Panc1 (cell line): ENCODE data around the gene SLC6A7. TPM values are rescaled to one million over a fixed set of nuclear protein-coding genes. Genes with fewer than 3 reads are reported as not detected.

ENCODE experiments used
- ATAC-seq: fragments of 200-7000 bp; cut with Tn5 transposase; 2 replicates; pipeline ENCODE4 v1.9.1; 2020; ENCODE audit warnings: mild to moderate bottlenecking, moderate library complexity
- BruUV-seq: library from RNA; stranded (reverse); fragments of 400-500 nt; replicated peaks from 2 replicates; lab custom pipeline; 2021; lab: Mats Ljungman, UMichigan
- CTCF ChIA-PET: fragments of 300-600 bp; sonication (Branson Sonifier 250); formaldehyde crosslinking; loops from one replicate; lab custom pipeline; 2022; ENCODE audit warnings: antibody characterized with exemption; lab: Charles Lee
- POLR2A ChIA-PET: fragments of 300-600 bp; sonication (Branson Sonifier 250); formaldehyde crosslinking; loops from one replicate; lab custom pipeline; 2022; ENCODE audit warnings: antibody characterized with exemption; lab: Charles Lee
- DNase-seq: peaks from one replicate; pipeline ENCODE4 v3.0.0-alpha.2; 2010; ENCODE audit warnings: low read depth, low spot score
- H3K27ac ChIP-seq: 2 replicates; pipeline ENCODE4 v1.5.1; 2011; ENCODE audit warnings: mild to moderate bottlenecking, low read length, inconsistent platforms
- H3K27me3 ChIP-seq: fragments of 200-500 bp; sonication (Bioruptor generic); 2 replicates; pipeline ENCODE4 v1.6.0; 2014; ENCODE audit warnings: low read length, inconsistent platforms; ENCODE audit not compliant: control insufficient read depth, insufficient read depth
- H3K36me3 ChIP-seq: fragments of 200-500 bp; sonication (Bioruptor generic); 2 replicates; pipeline ENCODE4 v1.5.1; 2014; ENCODE audit warnings: inconsistent platforms, mild to moderate bottlenecking, low read length, moderate library complexity; ENCODE audit not compliant: control insufficient read depth, insufficient read depth
- H3K4me1 ChIP-seq: 2 replicates; pipeline ENCODE4 v1.5.1; 2011; ENCODE audit warnings: inconsistent platforms, mild to moderate bottlenecking, low read length, moderate library complexity; ENCODE audit not compliant: control insufficient read depth, insufficient read depth
- H3K4me3 ChIP-seq, 2 experiments: 2 replicates each; pipeline ENCODE4 v1.5.1; 2011 to 2012; ENCODE audit warnings: low read depth in 2 of 2, low read length in 2 of 2, mild to moderate bottlenecking in 2 of 2, inconsistent platforms in 1 of 2, moderate library complexity in 1 of 2
- H3K9me3 ChIP-seq: fragments of 200-500 bp; sonication (Bioruptor generic); 2 replicates; pipeline ENCODE4 v1.5.1; 2014; ENCODE audit warnings: low read depth, mild to moderate bottlenecking, inconsistent platforms, low read length, moderate library complexity; ENCODE audit not compliant: control insufficient read depth, insufficient read depth
- CTCF ChIP-seq: fragments of 450-650 bp; IDR thresholded peaks from 2 replicates; pipeline ENCODE4 v1.5.1; 2017; ENCODE audit warnings: mild to moderate bottlenecking
- POLR2AphosphoS5 ChIP-seq: IDR thresholded peaks from 2 replicates; pipeline ENCODE4 v1.6.1; 2012; ENCODE audit warnings: mild to moderate bottlenecking, low read depth, low read length, moderate library complexity
- REST ChIP-seq, 2 experiments: IDR thresholded peaks; 2 replicates each; pipeline ENCODE4 v1.6.1; 2011 to 2012; ENCODE audit warnings: low read depth in 2 of 2, control low read depth in 1 of 2, low read length in 1 of 2, mild to moderate bottlenecking in 1 of 2, moderate library complexity in 1 of 2; ENCODE audit not compliant: insufficient read depth in 1 of 2
- SIN3A ChIP-seq: IDR thresholded peaks from 2 replicates; pipeline ENCODE4 v1.6.1; 2012; ENCODE audit warnings: low read depth, mild to moderate bottlenecking, low read length, moderate library complexity, borderline replicate concordance; ENCODE audit not compliant: insufficient read depth
- TCF7L2 ChIP-seq: IDR thresholded peaks from 2 replicates; pipeline ENCODE4 v1.6.1; 2011; ENCODE audit warnings: mild to moderate bottlenecking, low read depth, low read length, inconsistent platforms
- in situ Hi-C: cut with HindIII; loops from 2 replicates; pipeline ENCODE4 v1.10.0; 2016; ENCODE audit warnings: low sequenced_read_pairs, low pct_unique_long_range_greater_than_20kb
- intact Hi-C: fragments of 100-400 bp; cut with micrococcal nuclease; formaldehyde crosslinking; loops from one replicate; pipeline ENCODE4 v1.10.0; 2022; ENCODE audit not compliant: unreplicated experiment
- total RNA-seq: library from RNA; stranded (reverse); gene quantifications from one replicate; pipeline ENCODE4 v1.2.1, GENCODE V29; 2021; ENCODE audit not compliant: unreplicated experiment

Gene SLC6A7
- total RNA-seq, 1 experiment from 2014 or later: not detected

GRCh38 chr5:150146235-150146634 is 43.6 kb upstream of the SLC6A7 start:
- in situ Hi-C loops (no loop called here), intact Hi-C loops (no loop called here)
- ChIA-PET POLR2A (no interaction called here), CTCF (no interaction called here)
- ATAC-seq (no peak), DNase-seq (no peak)
- Histone ChIP-seq H3K36me3 (no peaks in the 10 kb centered on the region), H3K9me3 (no peaks in the 10 kb centered on the region), H3K27me3 (no peaks in the 10 kb centered on the region), H3K4me1 (peaks cover 17% of the 10 kb centered on the region), H3K4me3 (no peak overlapping the region), H3K27ac (no peak overlapping the region)
- TF ChIP-seq TCF7L2: no peak
- no peak for TF ChIP-seq REST (IDR thresholded peaks at IDR 0.05; ENCODE audit: insufficient read depth in 1 of 2, low read depth in 2 of 2, low read length in 1 of 2)
- TF ChIP-seq SIN3A: no peak
- no peak for TF ChIP-seq POLR2AphosphoS5
- TF ChIP-seq CTCF: no peak
- no TSS peak for BruUV-seq

- no TSS peak for BruUV-seq
- no peak for DNase-seq
- H3K36me3 ChIP-seq: no peaks in the 10 kb centered on the region
- H3K4me1 ChIP-seq: peaks cover 9% of the 10 kb centered on the region
- H3K27ac ChIP-seq: no peak overlapping the region
- CTCF ChIA-PET: no interaction called here
- in situ Hi-C loops (no loop called here), intact Hi-C loops (no loop called here)
- POLR2A ChIA-PET: no interaction called here
- no peaks in the 10 kb centered on the region for H3K27me3 ChIP-seq
- no peak for ATAC-seq
- TF ChIP-seq TCF7L2: no peak
- no peak for TF ChIP-seq REST (IDR thresholded peaks at IDR 0.05; ENCODE audit: insufficient read depth in 1 of 2, low read depth in 2 of 2, low read length in 1 of 2)
- no peak for TF ChIP-seq CTCF
- TF ChIP-seq POLR2AphosphoS5: no peak
- TF ChIP-seq SIN3A: no peak
- H3K4me3 ChIP-seq: no peak overlapping the region
- no peaks in the 10 kb centered on the region for H3K9me3 ChIP-seq
Measured at GRCh38 chr5:150146862-150147601, 42.8 kb upstream of the SLC6A7 start.
